ENCODE measurements around the gene ATP8A2.

ATP8A2 gene

DNA sequence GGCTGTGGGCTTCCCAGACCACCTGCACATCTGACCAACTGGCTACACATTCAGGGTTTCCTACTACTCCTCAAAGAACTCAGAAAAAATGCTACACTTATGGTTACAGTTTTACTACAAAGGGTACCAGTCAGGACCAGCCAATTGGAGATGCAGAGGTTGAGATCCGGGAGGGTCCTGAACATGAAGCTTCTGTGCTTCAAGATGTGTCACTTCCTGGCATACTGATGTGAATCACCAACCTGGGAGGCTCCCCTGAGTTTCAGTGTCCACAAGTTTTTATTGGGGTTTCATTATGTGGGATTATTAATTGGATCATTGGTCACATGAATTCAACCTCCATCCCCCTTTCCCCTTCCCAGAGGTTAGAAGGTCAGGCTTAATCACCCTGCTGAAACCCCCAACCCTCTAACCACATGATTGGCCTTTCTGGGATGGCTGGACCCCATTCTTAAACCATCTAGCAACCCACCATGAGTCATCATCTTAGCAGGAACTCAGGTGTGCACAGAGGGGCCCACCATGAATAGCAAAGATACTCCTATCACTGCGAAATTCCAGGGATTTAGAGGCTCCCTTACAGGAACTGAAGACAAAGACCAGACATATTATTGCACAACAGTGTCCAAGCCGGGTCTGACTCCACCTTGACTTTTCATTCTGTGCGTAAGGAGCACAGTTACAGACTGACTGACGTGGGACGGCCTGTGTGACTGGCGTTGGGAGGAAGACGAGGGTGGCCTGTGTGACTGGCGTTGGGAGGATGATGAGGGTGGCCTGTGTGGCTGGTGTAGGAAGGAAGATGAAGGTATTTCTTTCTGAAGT, 90.7 kb downstream of the ATP8A2 start:
- no peaks in the 10 kb centered on the region for H3K4me1 ChIP-seq (ENCODE audit: insufficient read depth, low read length)
- no peak overlapping the region for H3K9ac ChIP-seq (ENCODE audit: low read depth, low read length)
- no peaks in the 10 kb centered on the region for H3K36me3 ChIP-seq (ENCODE audit: insufficient read depth, low read length)
- H3K9me3 ChIP-seq (ENCODE audit: control insufficient read depth, insufficient read depth, low read length), result no peaks in the 10 kb centered on the region

DNA sequence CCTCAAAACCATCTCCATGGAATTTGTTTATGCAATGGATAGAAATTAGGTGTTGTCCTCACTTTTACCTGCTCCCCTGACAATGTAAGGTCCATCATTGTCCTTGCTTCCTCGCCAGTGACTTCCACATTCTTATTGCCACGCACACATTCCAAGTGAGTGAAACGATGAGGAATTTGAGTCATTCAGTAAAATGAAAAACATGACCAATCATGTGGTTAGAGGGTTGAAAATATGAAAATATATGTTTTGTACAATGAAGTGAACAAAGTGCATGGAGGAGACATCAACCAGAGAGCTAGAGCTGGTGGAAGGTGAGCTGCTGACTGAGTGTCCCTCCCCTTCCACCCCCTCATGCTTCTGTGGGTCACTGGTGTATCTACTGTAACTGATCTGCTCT, 91.7 kb downstream of the ATP8A2 start:
- H3K4me1 ChIP-seq (ENCODE audit: insufficient read depth, low read length), result no peaks in the 10 kb centered on the region
- H3K36me3 ChIP-seq (ENCODE audit: insufficient read depth, low read length), result no peaks in the 10 kb centered on the region
- H3K9me3 ChIP-seq (ENCODE audit: control insufficient read depth, insufficient read depth, low read length), result no peaks in the 10 kb centered on the region
- H3K9ac ChIP-seq (ENCODE audit: low read depth, low read length), result no peak overlapping the region

DNA sequence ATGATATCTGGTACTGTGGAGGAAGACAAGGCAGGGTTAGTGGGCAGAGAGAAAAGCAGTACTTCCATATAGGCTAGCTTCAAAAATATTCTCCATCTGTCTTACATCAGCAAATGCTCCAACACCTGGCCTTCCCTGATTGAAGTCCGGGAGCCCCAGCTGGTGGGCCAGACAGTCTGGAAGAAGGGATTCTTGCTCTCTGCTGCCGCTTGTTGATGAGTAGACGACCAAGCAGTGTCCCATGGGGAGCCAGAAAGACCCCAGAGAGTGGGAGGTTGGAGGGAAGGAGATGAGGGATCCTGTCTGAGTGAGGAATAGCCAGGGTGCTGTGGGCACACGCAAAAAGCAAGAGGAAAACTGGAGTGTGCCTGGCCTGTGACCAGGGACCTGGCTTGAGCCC, 95.1 kb downstream of the ATP8A2 start:
- H3K4me1 ChIP-seq (ENCODE audit: insufficient read depth, low read length), result 0 out of 2 replicates have a peak, but pooled peaks cover 4% of the 10 kb centered on the region
- no peaks in the 10 kb centered on the region for H3K36me3 ChIP-seq (ENCODE audit: insufficient read depth, low read length)
- no peak overlapping the region for H3K9ac ChIP-seq (ENCODE audit: low read depth, low read length)
- no peaks in the 10 kb centered on the region for H3K9me3 ChIP-seq (ENCODE audit: control insufficient read depth, insufficient read depth, low read length)

DNA sequence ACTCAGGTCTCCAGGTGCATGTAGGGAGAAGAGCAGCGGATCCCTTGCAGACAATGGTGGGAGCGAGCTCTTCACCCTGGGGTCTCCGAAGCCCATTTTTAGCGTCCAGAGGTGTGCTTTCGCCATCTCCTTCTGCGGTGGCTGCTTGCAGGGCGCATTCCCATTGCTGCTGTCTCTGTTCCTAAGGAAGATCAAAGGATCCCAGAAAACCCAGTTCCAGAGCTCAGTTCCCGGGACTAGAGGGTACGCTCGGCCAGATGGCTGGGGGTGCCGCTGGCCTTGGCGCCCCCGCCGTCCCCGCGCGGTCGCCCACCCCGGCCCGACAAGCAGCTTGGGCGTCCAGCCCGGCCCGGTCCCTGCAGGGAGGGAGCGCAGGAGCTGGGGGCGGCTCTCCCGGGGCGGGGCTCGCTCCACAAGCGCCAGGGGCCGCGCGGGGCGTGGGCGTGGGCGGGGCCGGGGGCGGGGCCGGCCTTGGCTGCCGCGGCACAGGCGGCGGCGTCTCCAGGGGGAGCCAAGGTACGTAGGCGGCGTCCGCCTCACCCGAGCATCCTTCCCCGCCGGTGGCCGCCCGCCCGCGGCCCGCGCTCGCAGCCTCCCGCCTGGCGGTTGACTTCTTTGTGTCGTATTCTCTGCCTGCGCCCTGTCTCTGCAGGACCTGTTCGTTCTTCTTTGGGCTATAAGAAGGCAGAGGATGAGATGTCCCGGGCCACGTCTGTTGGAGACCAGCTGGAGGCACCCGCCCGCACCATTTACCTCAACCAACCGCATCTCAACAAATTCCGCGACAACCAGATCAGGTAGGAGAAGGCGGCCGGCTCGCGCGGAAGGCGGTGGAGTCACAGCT, 96.8 kb downstream of the ATP8A2 start:
- Histone ChIP-seq H3K9me3 (ENCODE audit: control insufficient read depth, insufficient read depth, low read length) (no peaks in the 10 kb centered on the region), H3K36me3 (ENCODE audit: insufficient read depth, low read length) (no peaks in the 10 kb centered on the region), H3K9ac (ENCODE audit: low read depth, low read length) (peak overlapping the region; percentile 66; the same call in 1 of the 2 replicates), H3K4me1 (ENCODE audit: insufficient read depth, low read length) (0 out of 2 replicates have a peak, but pooled peaks cover 4% of the 10 kb centered on the region)

DNA sequence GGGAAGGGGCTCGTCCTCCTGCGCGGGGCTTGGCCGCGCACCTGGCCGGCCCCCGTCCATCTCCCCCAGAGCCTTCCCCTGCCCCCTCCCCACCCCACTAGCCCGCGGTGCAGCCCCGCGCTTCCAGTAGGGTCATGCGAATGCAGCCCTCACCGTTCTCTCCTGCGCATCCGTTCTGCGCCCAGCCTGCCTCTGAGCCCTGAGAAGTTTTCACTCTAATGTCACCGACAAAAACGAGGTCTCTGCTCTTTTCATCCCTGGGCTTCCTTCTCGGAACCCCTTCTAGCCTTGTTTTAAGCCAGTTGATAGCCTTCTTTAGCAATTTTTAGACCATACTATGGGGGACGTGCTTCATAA, 97.4 kb downstream of the ATP8A2 start:
- Histone ChIP-seq H3K9me3 (ENCODE audit: control insufficient read depth, insufficient read depth, low read length) (no peaks in the 10 kb centered on the region), H3K36me3 (ENCODE audit: insufficient read depth, low read length) (no peaks in the 10 kb centered on the region), H3K9ac (ENCODE audit: low read depth, low read length) (peak overlapping the region; percentile 66), H3K4me1 (ENCODE audit: insufficient read depth, low read length) (0 out of 2 replicates have a peak, but pooled peaks cover 4% of the 10 kb centered on the region)

DNA sequence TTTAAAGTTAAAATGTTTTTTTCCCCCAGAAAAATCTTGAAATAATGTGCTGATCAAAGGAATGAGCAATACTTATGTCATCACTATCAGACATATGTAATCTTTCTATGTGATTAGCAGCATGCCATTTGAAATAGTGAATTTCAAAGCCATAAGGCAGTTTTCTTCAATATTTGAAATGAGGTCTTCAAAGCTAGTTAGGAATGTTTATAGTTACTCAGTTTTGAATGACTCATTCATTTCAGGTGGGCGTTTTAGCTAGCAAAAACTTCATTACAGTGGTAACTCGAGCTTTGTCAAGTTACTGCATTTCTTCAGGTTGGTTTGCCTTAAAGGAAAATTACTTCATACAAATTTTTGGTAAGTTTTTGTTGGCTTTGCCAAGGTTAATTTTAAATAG, 102.1 kb downstream of the ATP8A2 start:
- Histone ChIP-seq H3K9ac (ENCODE audit: low read depth, low read length) (no peak overlapping the region), H3K36me3 (ENCODE audit: insufficient read depth, low read length) (no peaks in the 10 kb centered on the region), H3K9me3 (ENCODE audit: control insufficient read depth, insufficient read depth, low read length) (no peaks in the 10 kb centered on the region), H3K4me1 (ENCODE audit: insufficient read depth, low read length) (0 out of 2 replicates have a peak, but pooled peaks cover 4% of the 10 kb centered on the region)

DNA sequence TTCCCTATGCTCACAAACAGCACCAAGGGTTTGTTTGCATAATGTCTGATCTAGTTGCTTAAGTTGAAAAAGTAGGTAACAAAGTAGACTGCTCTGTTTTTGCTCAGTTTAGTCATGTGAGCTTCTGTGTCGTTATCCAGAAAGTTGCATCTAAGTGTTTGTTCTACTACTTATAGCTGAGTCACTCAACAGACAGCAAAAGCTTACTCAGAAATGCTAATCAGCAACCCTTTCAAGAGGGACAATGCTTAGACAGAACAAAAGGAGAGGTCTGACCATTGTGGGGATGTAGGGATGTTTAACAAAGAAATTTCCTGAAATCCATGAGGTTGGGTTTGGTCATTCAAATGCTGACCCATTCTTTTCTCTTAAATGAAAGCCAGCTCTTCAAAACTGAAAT, 106.4 kb downstream of the ATP8A2 start:
- Histone ChIP-seq H3K9ac (ENCODE audit: low read depth, low read length) (no peak overlapping the region), H3K9me3 (ENCODE audit: control insufficient read depth, insufficient read depth, low read length) (no peaks in the 10 kb centered on the region; the same call in 1 of the 2 replicates), H3K36me3 (ENCODE audit: insufficient read depth, low read length) (no peaks in the 10 kb centered on the region), H3K4me1 (ENCODE audit: insufficient read depth, low read length) (no peaks in the 10 kb centered on the region)

DNA sequence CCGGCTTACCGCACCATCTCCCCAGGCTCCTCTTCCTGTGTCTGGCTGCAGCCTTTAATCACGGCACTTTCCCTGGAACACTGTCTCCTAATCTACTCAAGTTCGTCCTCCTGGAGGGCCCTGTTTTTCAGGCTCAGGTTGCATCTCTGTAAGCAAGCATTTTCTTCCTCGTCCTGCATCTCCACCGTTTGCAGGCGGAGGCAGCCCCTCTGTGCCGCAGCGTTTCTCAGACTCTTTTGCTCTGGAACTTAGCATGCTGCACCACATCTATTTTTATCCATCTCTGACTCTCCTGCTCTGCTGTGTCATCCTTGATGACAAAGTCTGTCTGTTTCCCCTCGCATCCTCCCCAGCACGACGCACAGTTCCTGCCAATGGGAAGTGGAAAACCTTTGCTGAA, 117.5 kb downstream of the ATP8A2 start:
- Histone ChIP-seq H3K9me3 (ENCODE audit: control insufficient read depth, insufficient read depth, low read length) (no peaks in the 10 kb centered on the region), H3K36me3 (ENCODE audit: insufficient read depth, low read length) (no peaks in the 10 kb centered on the region), H3K9ac (ENCODE audit: low read depth, low read length) (no peak overlapping the region), H3K4me1 (ENCODE audit: insufficient read depth, low read length) (peaks cover 4% of the 10 kb centered on the region; the same call in 1 of the 2 replicates)

DNA sequence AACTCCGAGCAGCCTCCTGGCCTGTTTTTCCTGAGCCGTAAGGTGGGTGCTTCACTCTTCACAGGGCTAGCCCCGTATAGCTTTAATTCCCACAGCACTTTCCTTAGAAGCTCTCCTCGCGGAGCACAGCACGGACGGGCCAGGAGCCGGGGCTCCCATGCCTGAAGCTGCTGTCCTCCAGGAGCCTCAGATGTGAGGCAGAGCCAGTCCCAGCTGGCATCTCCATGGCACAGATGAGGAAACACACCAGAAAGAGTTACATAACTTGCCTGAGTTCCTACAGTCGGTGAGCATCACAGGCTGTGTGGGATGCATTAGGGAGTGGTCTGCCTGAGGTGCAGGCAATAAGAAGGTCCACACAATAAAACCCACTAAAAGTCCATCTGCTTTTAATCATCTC, 118.5 kb downstream of the ATP8A2 start:
- no peaks in the 10 kb centered on the region for H3K36me3 ChIP-seq (ENCODE audit: insufficient read depth, low read length)
- peaks cover 4% of the 10 kb centered on the region; the same call in 1 of the 2 replicates for H3K4me1 ChIP-seq (ENCODE audit: insufficient read depth, low read length)
- H3K9me3 ChIP-seq (ENCODE audit: control insufficient read depth, insufficient read depth, low read length), result no peaks in the 10 kb centered on the region
- H3K9ac ChIP-seq (ENCODE audit: low read depth, low read length), result no peak overlapping the region

DNA sequence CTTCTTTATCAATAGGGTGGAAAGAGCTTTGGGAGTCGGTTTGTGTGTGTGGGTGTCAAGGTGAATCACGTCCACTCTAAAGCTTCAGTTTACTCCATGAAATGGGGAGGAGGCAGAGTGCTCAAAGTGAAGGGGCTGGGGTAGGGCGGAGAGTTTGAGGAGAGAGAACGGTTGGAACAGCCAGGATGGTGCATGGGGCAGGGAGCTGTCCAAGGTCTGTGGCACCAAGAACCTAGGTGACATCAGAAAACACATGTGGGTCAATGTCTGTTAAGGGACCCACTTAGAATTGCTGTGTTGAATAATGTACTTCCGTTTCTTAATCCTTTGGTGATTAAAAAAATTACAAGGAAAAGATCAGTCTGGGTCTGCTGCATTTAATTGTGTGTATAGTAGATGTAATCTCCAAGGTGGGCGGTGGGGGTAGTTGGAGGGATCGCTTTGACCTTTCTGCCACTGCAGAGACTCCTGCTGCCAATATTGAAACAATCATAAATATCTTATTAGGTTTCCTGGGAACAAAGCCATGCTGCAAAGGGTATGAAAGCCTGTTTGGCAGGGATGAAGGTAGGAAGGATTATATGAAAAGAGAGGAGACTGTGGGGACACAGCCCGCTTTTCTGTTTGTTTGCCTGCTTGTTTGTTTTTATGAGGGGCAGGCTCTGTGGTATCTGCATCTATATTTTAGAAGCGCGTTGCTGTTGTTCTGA, 122.3 kb downstream of the ATP8A2 start:
- H3K9me3 ChIP-seq (ENCODE audit: control insufficient read depth, insufficient read depth, low read length), result no peaks in the 10 kb centered on the region
- H3K4me1 ChIP-seq (ENCODE audit: insufficient read depth, low read length), result peaks cover under 1% of the 10 kb centered on the region; the same call in 1 of the 2 replicates
- no peaks in the 10 kb centered on the region for H3K36me3 ChIP-seq (ENCODE audit: insufficient read depth, low read length)
- no peak overlapping the region for H3K9ac ChIP-seq (ENCODE audit: low read depth, low read length)

DNA sequence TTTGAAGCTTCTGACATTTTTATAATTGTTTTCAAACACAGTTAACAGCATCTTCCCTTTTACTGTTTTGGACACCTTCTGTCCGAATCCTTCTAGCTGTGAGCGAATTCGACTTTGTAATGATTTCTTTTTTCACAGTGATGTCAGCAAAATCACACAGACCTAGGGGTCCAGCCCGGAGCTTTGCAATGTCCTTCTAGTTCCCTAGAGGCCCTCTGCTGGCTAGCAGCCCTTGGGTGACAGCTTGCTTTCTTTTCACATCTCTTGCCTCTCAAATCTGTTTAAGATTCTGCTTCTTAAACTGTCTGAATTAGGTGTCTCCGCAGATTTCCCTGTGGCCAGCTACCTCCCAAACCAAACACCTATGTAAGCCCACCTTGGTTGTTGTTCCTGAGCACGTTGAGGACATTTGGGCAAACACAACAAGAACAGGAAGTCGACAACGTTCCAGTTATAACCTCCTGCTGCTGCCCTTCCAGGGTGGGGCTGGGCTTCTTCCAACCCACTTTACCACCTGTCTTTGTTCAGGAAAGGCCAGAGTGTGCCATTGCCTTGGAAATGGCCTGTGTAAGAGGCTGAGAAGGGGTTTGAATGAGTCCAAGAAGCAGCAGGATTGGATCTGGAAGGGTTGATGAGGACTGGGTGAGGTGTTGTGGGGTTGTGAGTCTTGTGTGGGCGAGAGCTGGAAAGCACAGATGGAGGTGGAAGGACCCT, 123.1 kb downstream of the ATP8A2 start:
- no peaks in the 10 kb centered on the region for H3K9me3 ChIP-seq (ENCODE audit: control insufficient read depth, insufficient read depth, low read length)

DNA sequence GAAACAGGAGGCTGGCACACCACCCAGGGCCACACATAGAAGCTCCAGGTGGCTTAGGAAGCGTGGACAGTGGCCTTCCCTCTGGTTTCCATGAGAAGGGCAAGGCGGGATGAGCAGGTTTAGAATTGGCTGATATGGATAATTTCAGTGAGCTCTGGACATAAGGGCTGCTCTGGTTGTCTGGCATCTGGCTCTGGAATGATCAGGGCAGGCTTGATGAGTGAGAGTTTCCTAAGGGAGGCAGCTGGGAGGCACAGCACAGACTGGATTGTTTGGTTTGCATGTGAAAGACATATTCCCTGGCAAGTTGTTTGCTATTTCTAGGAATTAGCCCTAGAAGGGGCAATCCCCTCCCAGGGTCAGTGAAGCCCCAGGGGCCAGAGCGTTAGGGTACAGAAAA, 129.5 kb downstream of the ATP8A2 start:
- 0 out of 2 replicates have a peak, but pooled peaks cover 4% of the 10 kb centered on the region for H3K4me1 ChIP-seq (ENCODE audit: insufficient read depth, low read length)
- no peak overlapping the region for H3K9ac ChIP-seq (ENCODE audit: low read depth, low read length)
- no peaks in the 10 kb centered on the region for H3K9me3 ChIP-seq (ENCODE audit: control insufficient read depth, insufficient read depth, low read length)
- H3K36me3 ChIP-seq (ENCODE audit: insufficient read depth, low read length), result no peaks in the 10 kb centered on the region

More for the DNA sequence above, 123.1 kb downstream of the ATP8A2 start:
- Histone ChIP-seq H3K9ac (ENCODE audit: low read depth, low read length) (no peak overlapping the region), H3K4me1 (ENCODE audit: insufficient read depth, low read length) (no peaks in the 10 kb centered on the region), H3K36me3 (ENCODE audit: insufficient read depth, low read length) (no peaks in the 10 kb centered on the region)

DNA sequence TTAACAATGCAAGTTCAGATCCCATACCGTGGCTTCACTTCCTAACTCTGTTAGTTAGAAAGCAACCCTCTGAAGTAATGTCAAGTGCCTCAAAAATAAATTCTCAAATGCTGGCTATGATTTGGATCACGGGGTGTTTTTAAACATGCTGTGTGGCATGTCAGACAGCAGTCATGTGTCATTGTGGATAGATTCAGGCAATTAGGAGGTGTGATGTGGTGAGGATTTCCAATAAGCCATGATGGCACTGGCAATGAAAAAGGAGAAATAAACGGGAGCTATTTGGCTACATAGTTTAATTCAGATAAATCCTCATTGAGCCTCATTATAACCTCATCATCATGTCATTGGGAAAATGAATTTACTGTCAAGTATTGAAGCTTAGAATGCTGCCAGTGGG, 130.3 kb downstream of the ATP8A2 start:
- Histone ChIP-seq H3K4me1 (ENCODE audit: insufficient read depth, low read length) (0 out of 2 replicates have a peak, but pooled peaks cover 4% of the 10 kb centered on the region), H3K9me3 (ENCODE audit: control insufficient read depth, insufficient read depth, low read length) (no peaks in the 10 kb centered on the region), H3K36me3 (ENCODE audit: insufficient read depth, low read length) (no peaks in the 10 kb centered on the region), H3K9ac (ENCODE audit: low read depth, low read length) (no peak overlapping the region)

DNA sequence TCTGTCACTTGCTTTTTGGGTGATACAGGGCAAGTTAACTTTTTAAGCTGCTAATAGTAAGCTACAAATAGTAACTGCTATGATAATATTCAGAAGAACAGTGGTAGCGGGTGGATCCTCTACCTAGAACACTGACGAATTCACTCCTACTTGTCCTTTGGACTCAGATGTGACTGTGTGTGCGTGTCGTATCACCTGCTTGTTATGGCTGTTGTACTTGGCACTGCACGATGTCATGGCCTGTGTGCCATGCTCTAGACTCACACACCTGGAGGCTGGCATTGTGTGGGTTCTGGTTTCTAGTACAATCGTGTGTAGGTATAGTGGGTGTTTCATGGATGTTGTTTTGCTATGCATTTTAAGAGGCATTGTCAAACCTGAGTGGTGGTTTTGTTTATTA, 130.8 kb downstream of the ATP8A2 start:
- 0 out of 2 replicates have a peak, but pooled peaks cover 4% of the 10 kb centered on the region for H3K4me1 ChIP-seq (ENCODE audit: insufficient read depth, low read length)
- H3K36me3 ChIP-seq (ENCODE audit: insufficient read depth, low read length), result no peaks in the 10 kb centered on the region
- no peaks in the 10 kb centered on the region for H3K9me3 ChIP-seq (ENCODE audit: control insufficient read depth, insufficient read depth, low read length)
- H3K9ac ChIP-seq (ENCODE audit: low read depth, low read length), result no peak overlapping the region
